Measurements from ENCODE around the gene IDH3G. TPM values are rescaled to one million over a fixed set of nuclear protein-coding genes. Genes with fewer than 3 reads are reported as not detected.

Gene IDH3G
- total and polyA plus RNA-seq, 2 donors (not counting 3 experiments of a cell fraction or from before 2014, with no cell fraction given) = 57.7 to 116 TPM

DNA sequence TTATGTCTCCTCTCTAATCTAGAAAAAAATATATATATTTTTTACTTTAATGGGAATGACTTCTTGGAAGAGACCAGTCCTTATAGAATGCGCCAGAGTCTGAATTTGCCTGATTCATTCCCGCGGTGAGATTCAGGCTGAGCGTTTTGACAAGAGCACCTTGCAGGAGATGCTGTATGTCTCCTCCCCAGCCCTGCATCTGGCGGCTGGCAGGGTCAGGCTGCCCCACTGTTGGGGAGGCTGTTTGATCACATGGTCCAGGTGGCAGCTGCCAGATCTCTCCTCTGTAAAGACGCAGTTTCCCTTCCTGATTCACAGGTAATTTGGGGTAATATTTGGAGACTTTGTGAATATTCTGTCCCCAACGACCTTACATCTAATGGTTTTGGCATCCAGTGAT is 26.4 kb upstream of the IDH3G start:
- peaks cover 4% of the 10 kb centered on the region for H3K4me1 ChIP-seq (ENCODE audit: control insufficient read depth, extremely low read depth, insufficient read depth, low read length)
- no peaks in the 10 kb centered on the region for H3K9me1 ChIP-seq (replicated peaks; ENCODE audit: control insufficient read depth, extremely low read depth, insufficient read depth, low read length)
- H3K9ac ChIP-seq (replicated peaks; ENCODE audit: extremely low read depth, insufficient read depth, low read length) = no peak overlapping the region
- no peaks in the 10 kb centered on the region for H3K9me3 ChIP-seq (replicated peaks; ENCODE audit: control insufficient read depth, insufficient read depth, low read length)
- no peaks in the 10 kb centered on the region for H4K20me1 ChIP-seq (replicated peaks; ENCODE audit: control insufficient read depth, extremely low read depth, insufficient read depth, low read length)
- ChIA-PET POLR2A (no interaction called here), CTCF (no interaction called here)
- dilution Hi-C loops (cut with MboI; ENCODE audit: extremely low pct_ligation_motif_present, low sequenced_read_pairs) (no loop called here), intact Hi-C loops (cut with micrococcal nuclease) (no loop called here)
- no peaks in the 10 kb centered on the region for H3K79me2 ChIP-seq (ENCODE audit: control insufficient read depth, insufficient read depth, low read length)
- H3K27me3 ChIP-seq (ENCODE audit: control insufficient read depth in 2 of 2, insufficient read depth in 2 of 2, low read length in 2 of 2) = peaks cover 0 to 2% of the 10 kb centered on the region in 2 experiments
- H3K27ac ChIP-seq (ENCODE audit: insufficient read depth, low read depth, low read length) = no peak overlapping the region
- TF ChIP-seq, protein P1, sequence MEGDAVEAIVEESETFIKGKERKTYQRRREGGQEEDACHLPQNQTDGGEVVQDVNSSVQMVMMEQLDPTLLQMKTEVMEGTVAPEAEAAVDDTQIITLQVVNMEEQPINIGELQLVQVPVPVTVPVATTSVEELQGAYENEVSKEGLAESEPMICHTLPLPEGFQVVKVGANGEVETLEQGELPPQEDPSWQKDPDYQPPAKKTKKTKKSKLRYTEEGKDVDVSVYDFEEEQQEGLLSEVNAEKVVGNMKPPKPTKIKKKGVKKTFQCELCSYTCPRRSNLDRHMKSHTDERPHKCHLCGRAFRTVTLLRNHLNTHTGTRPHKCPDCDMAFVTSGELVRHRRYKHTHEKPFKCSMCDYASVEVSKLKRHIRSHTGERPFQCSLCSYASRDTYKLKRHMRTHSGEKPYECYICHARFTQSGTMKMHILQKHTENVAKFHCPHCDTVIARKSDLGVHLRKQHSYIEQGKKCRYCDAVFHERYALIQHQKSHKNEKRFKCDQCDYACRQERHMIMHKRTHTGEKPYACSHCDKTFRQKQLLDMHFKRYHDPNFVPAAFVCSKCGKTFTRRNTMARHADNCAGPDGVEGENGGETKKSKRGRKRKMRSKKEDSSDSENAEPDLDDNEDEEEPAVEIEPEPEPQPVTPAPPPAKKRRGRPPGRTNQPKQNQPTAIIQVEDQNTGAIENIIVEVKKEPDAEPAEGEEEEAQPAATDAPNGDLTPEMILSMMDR (IDR thresholded peaks at IDR 0.05; ENCODE audit: extremely low read depth in 1 of 2, insufficient read depth in 1 of 2, low read depth in 1 of 2, low read length in 2 of 2) = no peak
- TF ChIP-seq JUN (IDR thresholded peaks at IDR 0.05; ENCODE audit: borderline replicate concordance, insufficient read depth, insufficient read length, low read depth) (no peak), GATA2 (IDR thresholded peaks at IDR 0.05; ENCODE audit: insufficient read depth, insufficient read length, low read depth, low read length) (no peak), EZH2 (IDR thresholded peaks at IDR 0.05; ENCODE audit: borderline replicate concordance, low read depth, low read length, severe bottlenecking) (no peak), MAX (IDR thresholded peaks at IDR 0.05; ENCODE audit: insufficient read depth, insufficient read length) (no peak), POLR2AphosphoS5 (IDR thresholded peaks at IDR 0.05; ENCODE audit: insufficient read depth, low read depth, low read length) (no peak), POLR2A (IDR thresholded peaks at IDR 0.05; ENCODE audit: low read depth, low read length) (no peak), MYC (IDR thresholded peaks at IDR 0.05; ENCODE audit: low read depth, low read length) (no peak), FOS (IDR thresholded peaks at IDR 0.05; ENCODE audit: borderline replicate concordance, insufficient read depth, low read length) (no peak)
- FAIRE-seq (no peak), DNase-seq (ENCODE audit: low read depth, low spot score) (no peak)
- H3K4me2 ChIP-seq (ENCODE audit: insufficient read depth, low read length) = no peak overlapping the region
- no peak overlapping the region for H3K4me3 ChIP-seq (replicated peaks in 1 of 3; ENCODE audit: insufficient read depth in 1 of 3, low read depth in 1 of 3, low read length in 3 of 3)
- no peaks in the 10 kb centered on the region for H3K36me3 ChIP-seq (ENCODE audit: control insufficient read depth in 2 of 2, extremely low read depth in 1 of 2, insufficient read depth in 2 of 2, low read length in 2 of 2)
- no peak overlapping the region for H2AFZ ChIP-seq (ENCODE audit: low read depth, low read length)
- BruUV-seq (replicated peaks) = no TSS peak

Data from endothelial cell of umbilical vein (primary cell).